Right lobe of liver (tissue), 6 donors: ENCODE data around the gene PTPRK. TPM values are rescaled to one million over a fixed set of nuclear protein-coding genes. Genes with fewer than 3 reads are reported as not detected.
A peak's percentile ranks its signal among the peaks of the same experiment; 100 is the strongest.

Experiments used
- ATAC-seq, 4 donors: fragments of 200-7000 bp; cut with Tn5 transposase; one replicate each; pipeline ENCODE4 v1.9.1; 2020; ENCODE audit warnings: mild to moderate bottlenecking in 4 of 4, moderate library complexity in 4 of 4
- DNase-seq, 3 donors: peaks; one replicate each; pipeline ENCODE4 v3.0.0-alpha.2; 2020
- H3K27ac ChIP-seq, 3 donors: fragments of 200-600 bp; one replicate each; pipeline ENCODE4 v1.8.0; 2022
- H3K27me3 ChIP-seq, 2 donors: fragments of 200-600 bp; one replicate each; pipeline ENCODE4 v1.8.0; 2022
- H3K36me3 ChIP-seq, 4 donors: fragments of 200-600 bp; sonication (generic) in 1 of 4; one replicate each; pipeline versions ENCODE4 v1.5.1 to v1.8.0; 2017 to 2022; ENCODE audit warnings: control low read depth in 1 of 4
- H3K4me1 ChIP-seq, 4 donors: fragments of 200-600 bp; sonication (generic) in 1 of 4; one replicate each; pipeline versions ENCODE4 v1.5.1 to v1.8.0; 2017 to 2022; ENCODE audit warnings: control low read depth in 1 of 4
- H3K4me3 ChIP-seq, 3 donors: fragments of 200-600 bp; one replicate each; pipeline ENCODE4 v1.8.0; 2022
- H3K9me3 ChIP-seq, 4 donors: fragments of 200-600 bp; sonication (generic) in 1 of 4; one replicate each; pipeline versions ENCODE4 v1.5.1 to v1.8.0; 2017 to 2022; ENCODE audit warnings: control low read depth in 1 of 4
- CTCF ChIP-seq, 4 donors: fragments of 200-600 bp in 3 of 4; fragments of 450-650 bp in 1 of 4; IDR thresholded peaks; one replicate each; pipeline versions ENCODE4 v1.5.1 to v1.8.0; 2016 to 2022; ENCODE audit warnings: antibody characterized with exemption in 4 of 4, mild to moderate bottlenecking in 2 of 4
- POLR2A ChIP-seq: fragments of 450-650 bp; IDR thresholded peaks from one replicate; pipeline ENCODE4 v1.6.1; 2017; ENCODE audit warnings: antibody characterized with exemption, mild to moderate bottlenecking
- WGBS: methylation state at CpG from one replicate; pipeline ENCODE4 v1.1.6; 2018; ENCODE audit warnings: low coverage, low lambda C conversion rate; ENCODE audit not compliant: insufficient coverage; ENCODE audit errors: missing lambda C conversion rate; 5-methylcytosine and 5-hydroxymethylcytosine counted together
- intact Hi-C, 2 donors: fragments of 100-400 bp; cut with DNase I; formaldehyde crosslinking; loops; one replicate each; pipeline versions ENCODE4 v1.11.2 to v1.14.1; 2022
- total RNA-seq, 6 experiments: library from RNA; depleted of rRNA in 2 of 6; stranded (reverse); fragments of >200 nt in 2 of 6; fragmentation: NEBNext Ultra II Directional in 3 of 6; extraction: Animal tissue kit (Norgen Biotek cat#: 25700) in 3 of 6; gene quantifications; one replicate each; pipeline versions ENCODE4 v1.1.0 to v1.2.4, GENCODE V29; 2016 to 2023
- donor health status: DM: no; HTN: yes; CAD: no.
- donor health status: DM: no; HTN: no; CAD: no.
- donor health status: DM: no; HTN: no; CAD: no.
- donor health status: DM: no; HTN: yes; CAD: no.
- donor health status: DM: no; HTN: yes; CAD: no.

The PTPRK gene
- total RNA-seq, 6 experiments from 2014 or later = 27.7 to 54.5 (median 35.7) TPM

- no peak for ATAC-seq
- DNase-seq = no peak
- H3K9me3 ChIP-seq = no peaks in the 10 kb centered on the region
- no peak overlapping the region for H3K4me3 ChIP-seq
- intact Hi-C loops = no loop called here
- no peaks in the 10 kb centered on the region for H3K27me3 ChIP-seq
- peaks cover 0 to 42% (median 7%) of the 10 kb centered on the region in 4 donors for H3K4me1 ChIP-seq
- 14% methylated on average over 2 of the region's 2 CpGs for WGBS
- TF ChIP-seq POLR2A (no peak), CTCF (IDR thresholded peaks at IDR 0.05) (no peak)
- peak overlapping the region; percentile 76 to 87 (median 86) for H3K27ac ChIP-seq
- H3K36me3 ChIP-seq = no peaks in the 10 kb centered on the region
Measured at GRCh38 chr6:128498234-128498633, 22.2 kb downstream of the PTPRK start.

GRCh38 chr6:128495536-128496333 is 24.7 kb downstream of the PTPRK start:
- TF ChIP-seq POLR2A (no peak), CTCF (IDR thresholded peaks at IDR 0.05) (no peak)
- Histone ChIP-seq H3K36me3 (no peaks in the 10 kb centered on the region), H3K27ac (peak overlapping the region in 1 of 3 donors; percentile 15), H3K27me3 (no peaks in the 10 kb centered on the region), H3K9me3 (no peaks in the 10 kb centered on the region), H3K4me1 (peaks cover 0 to 30% (median 2%) of the 10 kb centered on the region in 4 donors), H3K4me3 (no peak overlapping the region)
- no peak for ATAC-seq
- intact Hi-C loops = no loop called here
- WGBS = 90% methylated on average over 6 of the region's 6 CpGs
- DNase-seq = no peak

- peaks cover 0 to 19% (median 0%) of the 10 kb centered on the region in 4 donors for H3K4me1 ChIP-seq
Measured at GRCh38 chr6:128494440-128494839, 26.0 kb downstream of the PTPRK start.

GRCh38 chr6:128493877-128494276 is 26.5 kb downstream of the PTPRK start:
- Histone ChIP-seq H3K27ac (peak overlapping the region in 1 of 3 donors; percentile 13), H3K4me1 (peaks cover 0 to 19% (median 0%) of the 10 kb centered on the region in 4 donors)
- TF ChIP-seq POLR2A (no peak), CTCF (IDR thresholded peaks at IDR 0.05) (no peak)

More at GRCh38 chr6:128494440-128494839, 26.0 kb downstream of the PTPRK start:
- Histone ChIP-seq H3K36me3 (no peaks in the 10 kb centered on the region), H3K27ac (peak overlapping the region in 1 of 3 donors; percentile 13), H3K9me3 (no peaks in the 10 kb centered on the region), H3K4me3 (no peak overlapping the region), H3K27me3 (no peaks in the 10 kb centered on the region)
- TF ChIP-seq POLR2A = no peak
- TF ChIP-seq CTCF (IDR thresholded peaks at IDR 0.05) = no peak
- intact Hi-C loops = no loop called here
- 25% methylated on average over 5 of the region's 5 CpGs for WGBS
- no peak for DNase-seq
- ATAC-seq = peak in 3 of 4 donors; percentile 9 to 39 (median 28)

More at GRCh38 chr6:128493877-128494276, 26.5 kb downstream of the PTPRK start:
- no peak for DNase-seq
- 99% methylated on average over 4 of the region's 4 CpGs for WGBS
- H3K4me3 ChIP-seq = no peak overlapping the region
- no peak for ATAC-seq
- H3K9me3 ChIP-seq = no peaks in the 10 kb centered on the region
- intact Hi-C loops = no loop called here
- H3K36me3 ChIP-seq = no peaks in the 10 kb centered on the region
- H3K27me3 ChIP-seq = no peaks in the 10 kb centered on the region
